VCaP (cell line): Measurements from ENCODE around the gene TMEM119.
"Not testable (repeated sequence)": the region's sequence is repeated elsewhere in the genome, so short reads cannot be mapped to it uniquely, and the experiment has no call there.

Source experiments
- H3K27ac ChIP-seq: fragments of 450-650 bp; 2 replicates; pipeline ENCODE4 v1.5.1; 2017
- CTCF ChIP-seq: fragments of 450-650 bp; conservative IDR thresholded peaks from 2 replicates; pipeline ENCODE4 v1.5.1; 2017; ENCODE audit warnings: mild to moderate bottlenecking, moderate library complexity

The TMEM119 gene

GRCh38 chr12:108622421-108622820, 24.5 kb upstream of the TMEM119 start:
- TF ChIP-seq CTCF, result no peak
- no peak overlapping the region for H3K27ac ChIP-seq

- no peak overlapping the region for H3K27ac ChIP-seq
- no peak for TF ChIP-seq CTCF
These were observed 23.3 kb upstream of the TMEM119 start for GRCh38 chr12:108621161-108621560.

- no peak overlapping the region for H3K27ac ChIP-seq
- TF ChIP-seq CTCF, result no peak
These were observed 22.5 kb upstream of the TMEM119 start for GRCh38 chr12:108620236-108620879.

DNA sequence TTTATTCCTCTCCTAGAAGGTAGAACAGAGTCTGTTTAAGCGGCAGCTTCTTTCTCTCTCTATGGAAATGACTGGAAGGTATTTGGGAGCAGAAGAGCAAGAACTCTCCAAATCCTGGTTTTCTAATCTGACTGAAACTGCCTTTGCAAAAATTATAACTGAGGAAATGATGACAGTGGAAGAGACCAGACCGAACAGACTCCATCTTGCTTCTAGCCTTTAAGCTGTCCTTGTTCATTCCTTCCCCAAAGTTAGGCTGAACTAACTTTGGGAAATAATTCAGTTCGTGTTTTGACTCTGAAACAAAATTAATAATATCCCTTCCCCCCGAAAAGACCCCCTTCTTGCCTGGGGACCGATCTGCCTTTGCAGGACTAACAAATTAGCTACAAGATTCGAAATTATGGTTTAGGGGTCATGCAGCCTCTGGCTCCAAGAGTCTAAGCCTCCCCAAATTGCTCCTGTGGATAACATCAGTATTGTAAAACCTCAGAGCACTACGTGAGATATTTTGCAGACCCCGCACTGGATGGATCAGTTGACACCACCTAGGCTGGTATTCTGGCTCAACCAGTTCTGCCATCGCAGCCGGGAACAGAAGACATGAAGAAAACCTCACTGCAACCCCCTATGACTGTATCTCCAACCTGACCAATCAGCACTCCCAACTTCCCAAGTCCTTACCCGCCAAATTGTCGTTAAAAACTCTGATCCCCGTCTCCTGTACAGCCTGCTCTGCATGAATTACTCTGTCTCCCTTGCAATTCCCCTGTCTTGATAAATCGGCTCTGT, 21.7 kb upstream of the TMEM119 start:
- TF ChIP-seq CTCF, result no peak
- H3K27ac ChIP-seq, result no peak overlapping the region

- H3K27ac ChIP-seq, result not testable (repeated sequence)
These were observed 21.0 kb upstream of the TMEM119 start for GRCh38 chr12:108618953-108619274.

- peak; percentile 99 for TF ChIP-seq CTCF
- no peak overlapping the region; the same call in 1 of the 2 replicates for H3K27ac ChIP-seq
These were observed 20.4 kb upstream of the TMEM119 start for GRCh38 chr12:108618079-108618952.

GRCh38 chr12:108616941-108617858, 19.3 kb upstream of the TMEM119 start:
- TF ChIP-seq CTCF, result no peak
- no peak overlapping the region; the same call in 1 of the 2 replicates for H3K27ac ChIP-seq
